ENCODE results near the gene GSC2.

GRCh38 chr22:19105867-19106802, 44.0 kb downstream of the GSC2 start:
- no peak for TF ChIP-seq CTCF (IDR thresholded peaks at IDR 0.05; ENCODE audit: low read depth, low read length, missing input control)
- peak; percentile 40 to 66 for TF ChIP-seq RAD21 (IDR thresholded peaks at IDR 0.05)
- TF ChIP-seq REST (IDR thresholded peaks at IDR 0.05): no peak
- TF ChIP-seq GABPA (IDR thresholded peaks at IDR 0.05 in 1 of 2, conservative IDR thresholded peaks at IDR 0.05 in 1 of 2): no peak
- TF ChIP-seq YY1 (IDR thresholded peaks at IDR 0.05): no peak
- TF ChIP-seq MAX (IDR thresholded peaks at IDR 0.05): no peak
- no peak for TF ChIP-seq HNF4A (conservative IDR thresholded peaks at IDR 0.05)

Measured in liver (tissue), 3 donors.